KG1 (cell line): ENCODE results near the gene ZNF132.

Source experiments
- DNase-seq: peaks from one replicate; lab custom pipeline; 2025; lab: John Stamatoyannopoulos, UW

The ZNF132 gene

GRCh38 chr19:58386576-58387337 is 53.2 kb downstream of the ZNF132 start, which contains the start of gene RPS5:
Gene RPS5, plus strand, starts transcription at chr19:58387269. Its CDS starts 869 bp downstream, at chr19:58388138.
- DNase-seq, result peak; percentile 98

- DNase-seq, result no peak
Observed at GRCh38 chr19:58385891-58386575, 53.9 kb downstream of the ZNF132 start.

- no peak for DNase-seq
Observed at GRCh38 chr19:58385313-58385890, 54.6 kb downstream of the ZNF132 start.

- DNase-seq, result no peak
Observed at GRCh38 chr19:58382997-58383603, 56.9 kb downstream of the ZNF132 start.
